DMS53 (cell line): ENCODE data around the gene C3orf22.

Experiments
- DNase-seq: peaks from one replicate; lab custom pipeline; 2025; lab: John Stamatoyannopoulos, UW

The C3orf22 gene

GRCh38 chr3:126512026-126512425 lies 46.7 kb downstream of the C3orf22 start:
- no peak for DNase-seq

DNA sequence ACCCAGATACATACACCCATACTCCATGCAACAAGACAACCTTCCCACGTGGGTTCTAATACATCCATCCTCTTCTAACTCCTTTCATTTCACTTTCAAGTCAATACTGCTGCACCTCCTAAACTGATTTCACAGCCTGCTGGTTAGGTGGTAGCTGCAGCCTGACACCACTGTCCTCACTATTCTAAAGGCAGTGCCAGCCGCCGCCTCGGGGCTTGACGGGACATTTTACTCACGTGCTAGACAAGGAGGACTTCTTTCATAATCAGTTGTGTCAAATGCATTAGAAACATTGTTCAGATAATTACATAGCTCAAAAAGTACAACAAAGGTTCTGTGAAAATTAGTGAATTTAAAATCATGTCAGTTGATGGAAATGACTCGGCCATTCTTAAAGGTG lies 47.4 kb downstream of the C3orf22 start:
- no peak for DNase-seq

DNA sequence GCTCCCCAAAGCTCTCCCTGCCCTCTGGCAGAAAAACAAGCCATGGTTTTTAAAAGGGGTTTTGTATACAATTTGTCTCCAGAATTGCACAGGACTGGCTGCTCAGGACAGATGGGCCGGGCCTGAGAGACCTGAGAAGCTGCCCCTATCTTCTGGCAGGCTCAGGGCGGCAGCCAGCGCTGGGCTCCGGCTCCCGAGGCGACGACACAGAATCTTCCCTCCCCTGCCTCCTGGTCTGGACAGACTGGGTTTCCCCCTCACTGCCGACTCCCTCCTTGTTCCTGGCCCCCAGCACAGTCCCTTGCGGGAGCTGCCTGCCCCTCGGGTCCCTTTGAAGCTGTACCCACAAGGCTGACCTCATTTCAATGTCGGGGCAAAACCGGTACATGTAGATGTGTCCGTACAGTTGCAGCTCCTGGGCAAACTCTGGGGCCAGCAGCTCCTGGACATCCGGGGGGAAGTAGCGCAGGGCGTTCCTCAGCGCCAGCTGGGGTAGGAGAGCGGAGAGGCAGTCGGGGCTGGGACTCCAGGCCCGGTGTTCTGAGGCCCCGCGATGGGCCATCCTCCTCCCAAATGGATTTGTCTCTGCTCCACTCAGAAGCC lies 48.3 kb downstream of the C3orf22 start:
- no peak for DNase-seq

DNA sequence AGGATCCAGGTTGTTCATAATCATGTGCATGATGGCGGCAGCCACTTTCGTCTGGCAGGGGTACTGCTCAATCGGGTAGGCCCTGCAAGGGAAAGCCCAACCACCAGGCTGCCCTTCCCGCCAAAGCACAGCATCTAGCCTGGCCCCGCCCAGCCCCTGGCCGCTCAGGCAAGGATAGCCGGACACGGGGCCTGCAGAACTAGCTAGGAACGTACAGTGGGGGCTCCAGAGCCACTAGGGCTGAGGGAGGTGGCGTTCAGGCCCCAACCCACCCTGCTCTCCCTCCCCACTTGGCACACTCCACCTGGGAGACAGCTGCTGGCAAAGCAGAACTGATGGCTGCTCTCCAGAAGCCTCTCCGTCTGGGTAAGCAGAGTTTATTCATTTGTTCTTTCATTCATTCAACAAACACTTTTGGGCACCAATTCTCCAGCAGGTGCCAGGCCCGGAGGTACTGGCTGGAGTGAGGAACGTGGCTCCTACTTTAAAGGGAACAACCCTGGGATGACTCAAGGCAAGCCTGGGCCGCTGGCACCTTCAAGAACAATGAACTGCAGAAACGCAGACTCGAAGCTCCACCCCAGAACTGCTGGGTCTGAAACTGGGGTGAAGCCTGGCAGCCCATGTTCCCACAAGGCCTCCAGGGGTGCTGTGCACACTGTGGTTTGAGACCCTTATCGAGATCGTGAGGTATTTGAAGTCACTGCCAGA lies 49.0 kb downstream of the C3orf22 start:
- DNase-seq = no peak

- no peak for DNase-seq
Measured at GRCh38 chr3:126508564-126508964, 50.2 kb downstream of the C3orf22 start.

DNA sequence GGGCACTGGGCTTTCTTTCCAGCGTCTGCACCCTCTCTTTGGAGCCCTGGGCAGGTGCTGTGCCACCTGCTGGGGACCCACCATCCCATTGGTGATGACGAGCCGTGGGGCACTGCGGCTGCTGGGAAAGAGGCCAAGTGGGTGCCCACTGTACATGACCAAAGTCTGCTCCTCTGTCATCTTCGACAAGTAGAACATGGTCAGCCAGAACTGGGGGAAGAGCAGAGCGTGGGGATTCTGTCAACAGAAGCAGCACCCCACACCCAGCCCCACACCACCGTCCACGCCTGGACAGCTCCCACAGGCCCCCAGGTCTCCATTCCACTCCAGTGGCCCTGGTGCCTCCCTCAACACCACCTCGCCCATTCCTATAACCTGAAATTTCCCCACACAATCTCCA lies 50.8 kb downstream of the C3orf22 start:
- no peak for DNase-seq

DNA sequence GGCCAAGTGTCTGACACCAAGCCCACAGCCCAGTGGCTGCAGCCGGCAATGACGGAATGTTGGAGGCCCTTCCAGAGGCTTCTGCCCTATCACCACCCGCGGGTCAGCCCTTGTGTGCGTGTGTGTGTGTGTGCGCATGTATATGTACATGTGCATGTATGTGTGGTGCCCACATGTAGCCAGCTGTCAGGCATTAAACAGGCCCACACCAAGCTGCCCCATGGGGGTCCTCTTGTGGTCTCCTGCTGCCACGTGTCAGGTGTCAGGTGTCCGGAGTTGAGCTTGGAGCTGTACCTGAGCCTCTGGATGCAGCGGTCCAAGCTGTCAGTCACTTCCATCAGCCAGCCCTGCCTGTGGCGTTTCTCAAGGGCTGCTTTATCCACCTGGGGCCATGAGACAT lies 55.0 kb downstream of the C3orf22 start:
- no peak for DNase-seq

GRCh38 chr3:126502656-126503055 lies 56.1 kb downstream of the C3orf22 start:
- no peak for DNase-seq

DNA sequence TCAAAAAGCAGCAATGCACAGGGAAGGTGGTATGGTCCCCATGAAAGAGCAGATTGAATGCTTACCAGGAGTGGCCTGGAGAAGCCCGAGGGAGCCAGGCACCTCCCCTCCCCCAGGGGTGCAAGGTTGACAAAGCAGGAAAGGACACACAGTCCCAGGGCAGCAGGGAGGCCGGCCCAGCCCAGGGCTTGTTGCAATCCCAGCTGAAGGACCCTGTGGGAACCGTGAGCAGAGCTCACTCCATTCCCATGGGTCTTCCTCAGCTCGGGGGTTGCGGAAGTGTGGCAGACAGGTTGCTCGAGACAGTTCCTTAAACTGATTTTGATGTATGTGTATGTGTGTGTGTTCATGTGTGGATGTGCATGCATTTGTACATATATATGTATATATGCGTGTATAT lies 57.0 kb downstream of the C3orf22 start:
- DNase-seq = no peak

- DNase-seq = no peak
Measured at GRCh38 chr3:126501054-126501453, 57.7 kb downstream of the C3orf22 start.

DNA sequence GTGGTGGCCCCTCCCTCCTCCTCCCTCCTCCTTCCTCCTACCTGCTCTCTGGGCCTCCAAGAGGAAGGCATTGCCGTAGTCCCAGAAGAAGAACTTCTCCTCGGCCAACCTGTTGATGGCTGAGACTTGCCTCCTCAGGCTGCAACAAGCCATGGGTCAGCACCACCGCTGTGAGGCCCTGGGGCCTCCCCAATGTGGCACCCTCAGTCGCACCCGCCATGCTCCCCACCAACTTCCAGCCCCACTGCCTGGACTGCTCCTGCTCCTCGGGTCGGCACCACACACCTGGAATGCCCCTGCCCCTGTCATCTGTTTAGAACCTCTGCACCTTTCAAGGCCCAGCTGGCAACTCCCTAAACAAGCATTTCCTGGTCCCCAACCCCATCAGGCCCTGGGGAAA lies 58.7 kb downstream of the C3orf22 start:
- no peak for DNase-seq
